OCI-LY1 (cell line): ENCODE results near the gene ZCCHC14.

ENCODE experiments used
- H2AFZ ChIP-seq: fragments of 200-600 bp; sonication (generic), shearing (Covaris generic); 2 replicates; pipeline ENCODE4 v1.6.0; 2014; ENCODE audit warnings: antibody characterized with exemption, mild to moderate bottlenecking, low read length
- H3F3A ChIP-seq: fragments of 200-600 bp; sonication (generic), shearing (Covaris generic); 2 replicates; pipeline ENCODE4 v1.6.0; 2014; ENCODE audit warnings: mild to moderate bottlenecking, antibody characterized with exemption, low read length, moderate library complexity; ENCODE audit not compliant: insufficient read depth
- H3K27ac ChIP-seq: fragments of 200-600 bp; sonication (generic); 2 replicates; pipeline ENCODE4 v1.5.1; 2014; ENCODE audit warnings: low read length, mixed run types, mild to moderate bottlenecking, low read depth; ENCODE audit not compliant: poor library complexity, severe bottlenecking
- H3K27me3 ChIP-seq: fragments of 200-600 bp; sonication (generic); 2 replicates; pipeline ENCODE4 v1.6.0; 2014; ENCODE audit warnings: antibody characterized with exemption, mild to moderate bottlenecking, low read length, moderate library complexity; ENCODE audit not compliant: insufficient read depth
- H3K36me3 ChIP-seq: fragments of 200-600 bp; sonication (generic); 2 replicates; pipeline ENCODE4 v1.6.1; 2014; ENCODE audit warnings: mild to moderate bottlenecking, antibody characterized with exemption, low read length, moderate library complexity, mixed read lengths; ENCODE audit not compliant: insufficient read depth
- H3K4me1 ChIP-seq: fragments of 200-600 bp; sonication (generic); 2 replicates; pipeline ENCODE4 v1.5.1; 2014; ENCODE audit warnings: mild to moderate bottlenecking, low read length, moderate library complexity; ENCODE audit not compliant: insufficient read depth, severe bottlenecking
- H3K4me2 ChIP-seq: fragments of 200-600 bp; sonication (generic), shearing (Covaris generic); 2 replicates; pipeline ENCODE4 v1.6.1; 2014; ENCODE audit warnings: low read length
- H3K4me3 ChIP-seq: fragments of 200-600 bp; sonication (generic); 2 replicates; pipeline ENCODE4 v1.5.1; 2014; ENCODE audit warnings: low read length, low read depth, mild to moderate bottlenecking, mixed read lengths; ENCODE audit not compliant: poor library complexity, severe bottlenecking
- H3K79me2 ChIP-seq: fragments of 200-600 bp; shearing (Covaris generic); 2 replicates; pipeline ENCODE4 v1.6.1; 2016; ENCODE audit warnings: mixed run types, low read length, mixed read lengths; ENCODE audit not compliant: insufficient read depth
- H3K9ac ChIP-seq: fragments of 200-600 bp; sonication (generic), shearing (Covaris generic); 2 replicates; pipeline ENCODE4 v1.6.1; 2014; ENCODE audit warnings: mild to moderate bottlenecking, low read length, mixed read lengths
- H3K9me2 ChIP-seq: fragments of 200-600 bp; sonication (generic), shearing (Covaris generic); 2 replicates; pipeline ENCODE4 v1.6.1; 2014; ENCODE audit warnings: low read depth, mild to moderate bottlenecking, low read length, mixed read lengths
- H3K9me3 ChIP-seq: fragments of 200-600 bp; shearing (Covaris generic); 2 replicates; pipeline ENCODE4 v1.6.1; 2014; ENCODE audit warnings: low read length, mixed read lengths
- H4K20me1 ChIP-seq: fragments of 200-600 bp; sonication (generic), shearing (Covaris generic); 2 replicates; pipeline ENCODE4 v1.6.0; 2016; ENCODE audit warnings: mild to moderate bottlenecking, low read length; ENCODE audit not compliant: insufficient read depth
- EZH2 ChIP-seq: fragments of 200-600 bp; sonication (generic), shearing (Covaris generic); IDR thresholded peaks from 2 replicates; pipeline ENCODE4 v1.8.0; 2017; ENCODE audit warnings: borderline replicate concordance, mixed run types, mild to moderate bottlenecking, antibody characterized with exemption, low read length, moderate library complexity, mixed read lengths
- TF ChIP-seq, protein P1 (sequence below): fragments of 200-600 bp; sonication (generic), shearing (Covaris generic); IDR thresholded peaks from 2 replicates; pipeline ENCODE4 v1.5.1; 2017; ENCODE audit warnings: mild to moderate bottlenecking, antibody characterized with exemption, low read length, moderate library complexity, mixed read lengths

Gene ZCCHC14

DNA sequence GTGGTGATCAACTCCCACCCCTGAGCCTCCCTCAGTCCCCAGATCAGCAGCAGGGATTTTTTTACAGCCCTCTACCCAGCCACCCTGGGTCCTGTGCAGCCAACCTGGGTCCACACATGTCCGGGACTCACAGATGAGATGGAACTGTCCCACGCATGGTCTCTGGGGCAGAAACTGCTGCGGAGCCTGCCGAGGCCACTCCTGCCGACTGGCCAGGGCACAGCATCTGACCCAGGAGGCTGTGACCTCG is 48.0 kb upstream of the ZCCHC14 start:
- H3K79me2 ChIP-seq = no peaks in the 10 kb centered on the region
- no peak overlapping the region for H3K27ac ChIP-seq
- H2AFZ ChIP-seq = no peak overlapping the region
- TF ChIP-seq EZH2 = no peak
- TF ChIP-seq, protein P1, sequence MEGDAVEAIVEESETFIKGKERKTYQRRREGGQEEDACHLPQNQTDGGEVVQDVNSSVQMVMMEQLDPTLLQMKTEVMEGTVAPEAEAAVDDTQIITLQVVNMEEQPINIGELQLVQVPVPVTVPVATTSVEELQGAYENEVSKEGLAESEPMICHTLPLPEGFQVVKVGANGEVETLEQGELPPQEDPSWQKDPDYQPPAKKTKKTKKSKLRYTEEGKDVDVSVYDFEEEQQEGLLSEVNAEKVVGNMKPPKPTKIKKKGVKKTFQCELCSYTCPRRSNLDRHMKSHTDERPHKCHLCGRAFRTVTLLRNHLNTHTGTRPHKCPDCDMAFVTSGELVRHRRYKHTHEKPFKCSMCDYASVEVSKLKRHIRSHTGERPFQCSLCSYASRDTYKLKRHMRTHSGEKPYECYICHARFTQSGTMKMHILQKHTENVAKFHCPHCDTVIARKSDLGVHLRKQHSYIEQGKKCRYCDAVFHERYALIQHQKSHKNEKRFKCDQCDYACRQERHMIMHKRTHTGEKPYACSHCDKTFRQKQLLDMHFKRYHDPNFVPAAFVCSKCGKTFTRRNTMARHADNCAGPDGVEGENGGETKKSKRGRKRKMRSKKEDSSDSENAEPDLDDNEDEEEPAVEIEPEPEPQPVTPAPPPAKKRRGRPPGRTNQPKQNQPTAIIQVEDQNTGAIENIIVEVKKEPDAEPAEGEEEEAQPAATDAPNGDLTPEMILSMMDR = no peak
- H3K9me2 ChIP-seq = no peaks in the 10 kb centered on the region
- no peak overlapping the region for H3K4me3 ChIP-seq
- no peaks in the 10 kb centered on the region; the same call in 1 of the 2 replicates for H3K36me3 ChIP-seq
- H3K9me3 ChIP-seq = peaks cover 2% of the 10 kb centered on the region; the same call in 1 of the 2 replicates
- no peak overlapping the region for H3K9ac ChIP-seq
- peaks cover 10% of the 10 kb centered on the region; the same call in 1 of the 2 replicates for H3K27me3 ChIP-seq
- H3K4me1 ChIP-seq = peaks cover 7% of the 10 kb centered on the region
- H4K20me1 ChIP-seq = no peaks in the 10 kb centered on the region
- no peaks in the 10 kb centered on the region for H3F3A ChIP-seq
- no peak overlapping the region for H3K4me2 ChIP-seq

- peaks cover 2% of the 10 kb centered on the region; the same call in 1 of the 2 replicates for H3K9me3 ChIP-seq
- no peaks in the 10 kb centered on the region for H4K20me1 ChIP-seq
- no peak overlapping the region for H3K4me3 ChIP-seq
- no peaks in the 10 kb centered on the region for H3K79me2 ChIP-seq
- TF ChIP-seq EZH2 = no peak
- TF ChIP-seq, protein P1 = no peak
- no peak overlapping the region for H3K27ac ChIP-seq
- no peak overlapping the region for H3K4me2 ChIP-seq
- peaks cover 7% of the 10 kb centered on the region; the same call in 1 of the 2 replicates for H3K27me3 ChIP-seq
- no peaks in the 10 kb centered on the region for H3K36me3 ChIP-seq
- H3K9me2 ChIP-seq = no peaks in the 10 kb centered on the region
- no peak overlapping the region for H3K9ac ChIP-seq
- peaks cover 7% of the 10 kb centered on the region for H3K4me1 ChIP-seq
- H2AFZ ChIP-seq = no peak overlapping the region
- H3F3A ChIP-seq = no peaks in the 10 kb centered on the region
These were observed 47.5 kb upstream of the ZCCHC14 start for GRCh38 chr16:87540072-87540896.

DNA sequence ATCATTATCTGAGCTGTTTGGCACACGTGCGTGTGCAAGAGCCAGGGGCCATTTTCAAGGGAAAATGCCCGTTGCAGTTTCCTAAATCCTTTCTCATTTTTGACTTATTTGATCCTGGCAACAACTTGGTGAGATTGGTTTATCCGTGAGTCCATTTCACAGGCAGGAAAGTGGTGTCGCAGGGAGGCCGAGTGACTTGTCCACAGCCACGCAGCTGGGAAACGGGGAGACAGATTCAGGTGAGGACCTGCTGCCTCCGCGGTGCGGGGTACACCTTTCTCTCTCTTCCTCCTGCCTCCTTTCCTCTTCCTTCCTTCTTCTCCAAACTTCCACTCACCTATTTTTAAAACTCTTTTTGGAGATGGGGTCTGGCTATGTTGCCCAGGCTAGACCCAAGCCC is 46.3 kb upstream of the ZCCHC14 start:
- TF ChIP-seq EZH2 = no peak
- TF ChIP-seq, protein P1 = no peak
- Histone ChIP-seq H3K4me3 (no peak overlapping the region), H2AFZ (no peak overlapping the region), H3K9ac (no peak overlapping the region), H3K36me3 (no peaks in the 10 kb centered on the region), H3K79me2 (no peaks in the 10 kb centered on the region), H4K20me1 (no peaks in the 10 kb centered on the region), H3K9me3 (peaks cover 2% of the 10 kb centered on the region; the same call in 1 of the 2 replicates), H3K27ac (no peak overlapping the region), H3K4me2 (no peak overlapping the region), H3K9me2 (no peaks in the 10 kb centered on the region), H3K27me3 (peaks cover 3% of the 10 kb centered on the region; the same call in 1 of the 2 replicates), H3K4me1 (peaks cover 6% of the 10 kb centered on the region), H3F3A (no peaks in the 10 kb centered on the region)
